ENCODE measurements around the gene RUSC2.

GRCh38 chr9:35516479-35516878 lies 26.6 kb downstream of the RUSC2 start:
- TF ChIP-seq, protein P1, sequence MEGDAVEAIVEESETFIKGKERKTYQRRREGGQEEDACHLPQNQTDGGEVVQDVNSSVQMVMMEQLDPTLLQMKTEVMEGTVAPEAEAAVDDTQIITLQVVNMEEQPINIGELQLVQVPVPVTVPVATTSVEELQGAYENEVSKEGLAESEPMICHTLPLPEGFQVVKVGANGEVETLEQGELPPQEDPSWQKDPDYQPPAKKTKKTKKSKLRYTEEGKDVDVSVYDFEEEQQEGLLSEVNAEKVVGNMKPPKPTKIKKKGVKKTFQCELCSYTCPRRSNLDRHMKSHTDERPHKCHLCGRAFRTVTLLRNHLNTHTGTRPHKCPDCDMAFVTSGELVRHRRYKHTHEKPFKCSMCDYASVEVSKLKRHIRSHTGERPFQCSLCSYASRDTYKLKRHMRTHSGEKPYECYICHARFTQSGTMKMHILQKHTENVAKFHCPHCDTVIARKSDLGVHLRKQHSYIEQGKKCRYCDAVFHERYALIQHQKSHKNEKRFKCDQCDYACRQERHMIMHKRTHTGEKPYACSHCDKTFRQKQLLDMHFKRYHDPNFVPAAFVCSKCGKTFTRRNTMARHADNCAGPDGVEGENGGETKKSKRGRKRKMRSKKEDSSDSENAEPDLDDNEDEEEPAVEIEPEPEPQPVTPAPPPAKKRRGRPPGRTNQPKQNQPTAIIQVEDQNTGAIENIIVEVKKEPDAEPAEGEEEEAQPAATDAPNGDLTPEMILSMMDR (conservative IDR thresholded peaks at IDR 0.05; ENCODE audit: low read depth, low read length) = no peak
- no peak for TF ChIP-seq EZH2 (IDR thresholded peaks at IDR 0.05; ENCODE audit: borderline replicate concordance, low read depth, low read length, poor library complexity, severe bottlenecking)
